Epithelial cell of alveolus of lung (primary cell): ENCODE results near the gene C4orf17. TPM values are rescaled to one million over a fixed set of nuclear protein-coding genes. Genes with fewer than 3 reads are reported as not detected.

Source experiments
- total RNA-seq: library from RNA; depleted of rRNA; stranded (reverse); fragments of >200 nt; gene quantifications from 2 replicates; pipeline ENCODE4 v1.2.1, GENCODE V29; 2015

The C4orf17 gene
- total RNA-seq, result not detected in 2 replicates

GRCh38 chr4:99510721-99511120 is at the start of gene C4orf17:
Gene C4orf17 (plus strand): TSS chr4:99511021. CDS start chr4:99513082, 2,061 bp downstream.

GRCh38 chr4:99563310-99564186 is 52.7 kb downstream of the C4orf17 start, which contains the start of gene TRMT10A:
Gene TRMT10A (minus strand): TSS chr4:99564039. CDS start chr4:99559338, 4,701 bp downstream.

DNA sequence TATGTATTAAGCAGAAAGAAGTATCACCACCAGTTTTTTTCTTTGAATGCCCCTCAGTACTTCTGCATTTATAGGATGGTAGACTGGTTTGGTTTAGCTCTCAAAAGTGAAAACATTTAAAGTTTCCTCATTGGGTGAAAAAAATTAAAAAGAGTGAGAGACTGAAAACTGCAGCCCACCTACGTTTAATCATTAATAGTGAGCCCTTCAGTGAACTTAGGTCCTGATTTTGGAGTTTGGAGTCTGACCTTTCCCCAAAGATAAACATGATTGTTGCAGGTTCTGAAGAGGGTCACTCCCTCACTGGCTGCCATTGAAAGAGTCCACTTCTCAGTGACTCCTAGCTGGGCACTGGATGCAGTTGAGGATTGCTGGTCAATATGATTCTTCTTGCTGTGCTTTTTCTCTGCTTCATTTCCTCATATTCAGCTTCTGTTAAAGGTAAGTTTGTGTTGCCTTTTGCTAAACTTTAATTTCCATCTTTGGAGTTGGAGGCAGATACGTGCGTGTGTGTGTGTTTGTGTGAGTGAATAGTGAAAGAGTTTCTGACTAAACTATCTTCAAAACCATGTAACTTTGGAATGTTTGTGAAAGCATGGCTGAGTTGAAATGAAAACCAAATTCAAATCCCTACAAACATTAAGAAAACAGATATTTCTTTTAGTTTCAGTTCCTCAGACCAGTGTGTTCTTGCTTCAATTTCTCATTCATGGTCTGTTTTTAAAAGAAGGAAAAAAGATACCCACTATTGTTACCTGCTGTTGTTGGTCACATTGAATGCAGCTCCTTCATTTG is 63.9 kb downstream of the C4orf17 start, which contains the start of gene MTTP:
TSS of gene MTTP (plus strand) at position 295 of the 795 bp plus-strand sequence. CDS start at position 381, 86 bp downstream.

Other genes with a start within 250 kb of the C4orf17 start
- not detected in 2 replicates for gene ADH1A, start 220.0 kb upstream of the C4orf17 start, total RNA-seq
- 0.65 and 301 TPM in 2 replicates for gene ADH1B, start 189.6 kb upstream of the C4orf17 start, total RNA-seq
- 0.13 and 2.2 TPM in 2 replicates for gene ADH1C, start 158.3 kb upstream of the C4orf17 start, total RNA-seq
- gene ADH7, start 75.7 kb upstream of the C4orf17 start, total RNA-seq, result not detected in 2 replicates
- gene TRMT10A, start 53.0 kb downstream of the C4orf17 start, total RNA-seq, result 4.3 and 8.9 TPM in 2 replicates
- 0.08 and 0.26 TPM in 2 replicates for gene MTTP, start 63.8 kb downstream of the C4orf17 start, total RNA-seq
- gene C4orf54, start 146.8 kb downstream of the C4orf17 start, total RNA-seq, result under 0.01 TPM in 2 replicates